ENCODE data around the gene GAL3ST3.

DNA sequence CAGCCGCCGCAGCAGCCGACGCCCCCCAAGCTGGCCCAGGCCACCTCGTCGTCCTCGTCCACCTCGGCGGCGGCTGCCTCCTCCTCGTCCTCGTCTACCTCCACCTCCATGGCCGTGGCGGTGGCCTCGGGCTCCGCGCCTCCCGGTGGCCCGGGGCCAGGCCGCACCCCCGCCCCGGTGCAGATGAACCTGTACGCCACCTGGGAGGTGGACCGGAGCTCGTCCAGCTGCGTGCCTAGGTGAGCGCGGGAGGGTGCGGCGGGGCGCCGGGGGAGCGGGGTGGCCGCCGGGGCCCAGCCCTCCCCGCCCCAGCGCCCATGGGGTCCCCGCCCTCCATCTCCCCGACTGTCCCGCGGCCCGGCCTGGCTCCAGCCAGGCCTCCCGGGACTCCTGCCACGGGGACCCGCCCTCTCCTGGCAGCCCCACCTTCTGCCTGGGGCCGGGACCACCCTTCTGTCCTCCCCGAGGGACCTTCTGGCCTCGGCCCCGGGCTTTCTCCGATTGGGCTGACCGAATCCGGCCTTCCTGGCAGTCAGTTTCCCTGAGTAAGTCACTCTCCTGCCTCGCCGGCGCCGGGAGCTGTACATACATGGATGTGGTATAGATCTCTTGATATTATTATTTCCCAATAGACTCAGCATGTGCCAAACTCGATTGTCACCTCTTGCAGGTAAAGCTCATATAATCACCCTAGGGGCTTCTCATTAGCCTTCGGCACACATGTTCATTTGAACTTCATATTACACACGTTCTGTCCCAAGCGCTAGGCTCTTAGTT, 21.8 kb upstream of the GAL3ST3 start:
- no peak for TF ChIP-seq BHLHE40 (IDR thresholded peaks at IDR 0.05; ENCODE audit: borderline replicate concordance)
- no peak for TF ChIP-seq FOXM1 (IDR thresholded peaks at IDR 0.05; ENCODE audit: borderline replicate concordance)
- TF ChIP-seq, protein P1, sequence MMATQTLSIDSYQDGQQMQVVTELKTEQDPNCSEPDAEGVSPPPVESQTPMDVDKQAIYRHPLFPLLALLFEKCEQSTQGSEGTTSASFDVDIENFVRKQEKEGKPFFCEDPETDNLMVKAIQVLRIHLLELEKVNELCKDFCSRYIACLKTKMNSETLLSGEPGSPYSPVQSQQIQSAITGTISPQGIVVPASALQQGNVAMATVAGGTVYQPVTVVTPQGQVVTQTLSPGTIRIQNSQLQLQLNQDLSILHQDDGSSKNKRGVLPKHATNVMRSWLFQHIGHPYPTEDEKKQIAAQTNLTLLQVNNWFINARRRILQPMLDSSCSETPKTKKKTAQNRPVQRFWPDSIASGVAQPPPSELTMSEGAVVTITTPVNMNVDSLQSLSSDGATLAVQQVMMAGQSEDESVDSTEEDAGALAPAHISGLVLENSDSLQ (IDR thresholded peaks at IDR 0.05) = no peak
- TF ChIP-seq NFRKB (IDR thresholded peaks at IDR 0.05) = no peak
- TF ChIP-seq L3MBTL2 (conservative IDR thresholded peaks at IDR 0.05) = no peak
- TF ChIP-seq FOXA1 (IDR thresholded peaks at IDR 0.05) = no peak
- TF ChIP-seq SP1 (IDR thresholded peaks at IDR 0.05) = no peak
- TF ChIP-seq ELF4 (IDR thresholded peaks at IDR 0.05) = no peak
- TF ChIP-seq CTBP1 (IDR thresholded peaks at IDR 0.05; ENCODE audit: borderline replicate concordance) = no peak
